Measurements from ENCODE around the gene CASQ2. TPM values are rescaled to one million over a fixed set of nuclear protein-coding genes. Genes with fewer than 3 reads are reported as not detected.

Gene CASQ2
- total RNA-seq, 4 donors from 2014 or later, result 1.9 to 10.9 (median 2.3) TPM

- DNase-seq (ENCODE audit: low spot score), result no peak
- TF ChIP-seq CTCF (IDR thresholded peaks at IDR 0.05), result no peak
- ATAC-seq (ENCODE audit: low FRiP score), result no peak
Measured at GRCh38 chr1:115655916-115656315, 112.6 kb downstream of the CASQ2 start.

GRCh38 chr1:115655306-115655663, 113.2 kb downstream of the CASQ2 start:
- no peak for DNase-seq (ENCODE audit: low spot score)
- ATAC-seq (ENCODE audit: low FRiP score), result no peak
- no peak for TF ChIP-seq CTCF (IDR thresholded peaks at IDR 0.05)

GRCh38 chr1:115654663-115655305, 113.7 kb downstream of the CASQ2 start:
- no peak for DNase-seq (ENCODE audit: low spot score)
- ATAC-seq (ENCODE audit: low FRiP score), result no peak

GRCh38 chr1:115654125-115654524, 114.4 kb downstream of the CASQ2 start:
- ATAC-seq (ENCODE audit: low FRiP score), result no peak
- no peak for DNase-seq (ENCODE audit: low spot score)
- no peak for TF ChIP-seq CTCF (IDR thresholded peaks at IDR 0.05)

More at GRCh38 chr1:115654663-115655305, 113.7 kb downstream of the CASQ2 start:
- TF ChIP-seq CTCF (IDR thresholded peaks at IDR 0.05), result no peak

- no peak for ATAC-seq (ENCODE audit: low FRiP score)
- no peak for DNase-seq (ENCODE audit: low spot score)
- no peak for TF ChIP-seq CTCF (IDR thresholded peaks at IDR 0.05)
Measured at GRCh38 chr1:115652236-115652788, 116.2 kb downstream of the CASQ2 start.

- ATAC-seq (ENCODE audit: low FRiP score), result no peak
- DNase-seq (ENCODE audit: low spot score), result no peak
- TF ChIP-seq CTCF (IDR thresholded peaks at IDR 0.05), result no peak
Measured at GRCh38 chr1:115651391-115651790, 117.1 kb downstream of the CASQ2 start.

- ATAC-seq (ENCODE audit: low FRiP score) (no peak), DNase-seq (ENCODE audit: low spot score) (no peak)
- no peak for TF ChIP-seq CTCF (IDR thresholded peaks at IDR 0.05)
Measured at GRCh38 chr1:115650961-115651360, 117.6 kb downstream of the CASQ2 start.

All from omental fat pad (tissue), 4 donors.